NT2/D1 (cell line): ENCODE data around the gene TAF12.
"Not testable (repeated sequence)": the region's sequence is repeated elsewhere in the genome, so short reads cannot be mapped to it uniquely, and the experiment has no call there.

Experiments
- DNase-seq: peaks from one replicate; pipeline ENCODE4 v3.0.0-alpha.2; 2011; ENCODE audit warnings: low read depth, low spot score
- H3K27me3 ChIP-seq: 2 replicates; pipeline ENCODE4 v1.6.0; 2011; ENCODE audit warnings: mild to moderate bottlenecking; ENCODE audit not compliant: insufficient read length, insufficient read depth
- H3K36me3 ChIP-seq: 2 replicates; pipeline ENCODE4 v1.6.1; 2011; ENCODE audit warnings: mild to moderate bottlenecking, low read length, mixed read lengths; ENCODE audit not compliant: insufficient read depth, insufficient read length
- H3K4me1 ChIP-seq: 2 replicates; pipeline ENCODE4 v1.5.1; 2011; ENCODE audit not compliant: insufficient read depth, insufficient read length
- H3K4me3 ChIP-seq: 2 replicates; pipeline ENCODE4 v1.5.1; 2011; ENCODE audit warnings: low read depth; ENCODE audit not compliant: insufficient read length
- H3K9ac ChIP-seq: 2 replicates; pipeline ENCODE4 v1.6.0; 2011; ENCODE audit warnings: low read depth; ENCODE audit not compliant: insufficient read length
- H3K9me3 ChIP-seq: 2 replicates; pipeline ENCODE4 v1.5.1; 2011; ENCODE audit warnings: mild to moderate bottlenecking, low read length; ENCODE audit not compliant: insufficient read depth
- SUZ12 ChIP-seq: IDR thresholded peaks from 2 replicates; pipeline ENCODE4 v1.6.1; 2011; ENCODE audit not compliant: insufficient read length, insufficient read depth; ENCODE audit errors: extremely low read depth
- YY1 ChIP-seq: IDR thresholded peaks from 2 replicates; pipeline ENCODE4 v1.6.1; 2011; ENCODE audit not compliant: insufficient read length, insufficient read depth
- ZNF274 ChIP-seq: IDR thresholded peaks from 2 replicates; pipeline ENCODE4 v1.6.1; 2011; ENCODE audit warnings: mild to moderate bottlenecking, low read depth, low read length

The TAF12 gene

GRCh38 chr1:28671254-28671780, 28.4 kb upstream of the TAF12 start:
- no peak overlapping the region for H3K9ac ChIP-seq
- no peaks in the 10 kb centered on the region for H3K9me3 ChIP-seq
- H3K36me3 ChIP-seq, result peaks cover 4% of the 10 kb centered on the region
- no peak for TF ChIP-seq YY1
- no peak for TF ChIP-seq SUZ12
- TF ChIP-seq ZNF274, result no peak
- DNase-seq, result no peak
- H3K4me3 ChIP-seq, result no peak overlapping the region
- H3K4me1 ChIP-seq, result peaks cover 2% of the 10 kb centered on the region
- no peaks in the 10 kb centered on the region for H3K27me3 ChIP-seq

GRCh38 chr1:28668956-28669723, 26.3 kb upstream of the TAF12 start:
- TF ChIP-seq YY1 (no peak), ZNF274 (no peak), SUZ12 (no peak)

GRCh38 chr1:28668191-28668955, 25.5 kb upstream of the TAF12 start, which contains the start of gene GMEB1:
Gene GMEB1 (plus strand): TSS chr1:28668784. CDS start chr1:28683613, 14,829 bp downstream.
- no peak for TF ChIP-seq ZNF274
- no peak for TF ChIP-seq SUZ12
- TF ChIP-seq YY1, result no peak
- H3K9me3 ChIP-seq, result no peaks in the 10 kb centered on the region
- H3K27me3 ChIP-seq, result no peaks in the 10 kb centered on the region
- H3K4me1 ChIP-seq, result peaks cover 7% of the 10 kb centered on the region
- H3K9ac ChIP-seq, result peak within 1 kb of the TSS; percentile 95
- H3K36me3 ChIP-seq, result peaks cover under 1% of the 10 kb centered on the region
- H3K4me3 ChIP-seq, result peak within 1 kb of the TSS; percentile 76
- peak; percentile 91 for DNase-seq

More at GRCh38 chr1:28668956-28669723, 26.3 kb upstream of the TAF12 start:
- Histone ChIP-seq H3K9me3 (no peaks in the 10 kb centered on the region), H3K27me3 (no peaks in the 10 kb centered on the region), H3K4me1 (peaks cover 7% of the 10 kb centered on the region), H3K9ac (peak overlapping the region; percentile 94), H3K36me3 (peaks cover 4% of the 10 kb centered on the region), H3K4me3 (peak overlapping the region; percentile 76)
- DNase-seq, result no peak

- H3K36me3 ChIP-seq, result no peaks in the 10 kb centered on the region
These were observed 23.9 kb upstream of the TAF12 start for GRCh38 chr1:28666806-28667205.

GRCh38 chr1:28663871-28664470, 21.1 kb upstream of the TAF12 start:
- H3K9me3 ChIP-seq, result no peaks in the 10 kb centered on the region
- no peaks in the 10 kb centered on the region for H3K36me3 ChIP-seq
- DNase-seq, result no peak
- no peak for TF ChIP-seq YY1
- no peak for TF ChIP-seq SUZ12
- TF ChIP-seq ZNF274, result no peak
- H3K4me1 ChIP-seq, result peaks cover 4% of the 10 kb centered on the region
- no peak overlapping the region for H3K4me3 ChIP-seq
- no peaks in the 10 kb centered on the region for H3K27me3 ChIP-seq
- no peak overlapping the region for H3K9ac ChIP-seq

More at GRCh38 chr1:28666806-28667205, 23.9 kb upstream of the TAF12 start:
- no peak overlapping the region for H3K4me3 ChIP-seq
- TF ChIP-seq ZNF274 (no peak), YY1 (no peak), SUZ12 (no peak)
- no peaks in the 10 kb centered on the region for H3K9me3 ChIP-seq
- no peak for DNase-seq
- H3K27me3 ChIP-seq, result no peaks in the 10 kb centered on the region
- no peak overlapping the region for H3K9ac ChIP-seq
- H3K4me1 ChIP-seq, result peaks cover 7% of the 10 kb centered on the region

- H3K36me3 ChIP-seq, result no peaks in the 10 kb centered on the region
- H3K27me3 ChIP-seq, result no peaks in the 10 kb centered on the region
- DNase-seq, result no peak
- no peak overlapping the region for H3K9ac ChIP-seq
- no peaks in the 10 kb centered on the region for H3K9me3 ChIP-seq
- no peak overlapping the region for H3K4me3 ChIP-seq
- H3K4me1 ChIP-seq, result no peaks in the 10 kb centered on the region
- TF ChIP-seq ZNF274 (no peak), YY1 (no peak), SUZ12 (no peak)
These were observed 13.5 kb upstream of the TAF12 start for GRCh38 chr1:28656335-28656734.

GRCh38 chr1:28655448-28656311, 12.8 kb upstream of the TAF12 start:
- H3K36me3 ChIP-seq, H3K9ac ChIP-seq, DNase-seq, H3K4me1 ChIP-seq, H3K27me3 ChIP-seq, H3K4me3 ChIP-seq, H3K9me3 ChIP-seq: not testable (repeated sequence)

- H3K4me3 ChIP-seq, H3K9me3 ChIP-seq, H3K36me3 ChIP-seq, H3K27me3 ChIP-seq, H3K9ac ChIP-seq, H3K4me1 ChIP-seq, DNase-seq: not testable (repeated sequence)
These were observed 11.0 kb upstream of the TAF12 start for GRCh38 chr1:28653870-28654269.

GRCh38 chr1:28653063-28653462, 10.2 kb upstream of the TAF12 start:
- not testable (repeated sequence) for H3K4me1 ChIP-seq, H3K27me3 ChIP-seq, H3K9ac ChIP-seq, H3K9me3 ChIP-seq, H3K4me3 ChIP-seq, DNase-seq, H3K36me3 ChIP-seq
